Choroid plexus epithelial cell (primary cell): ENCODE results near the gene ABHD8.
A peak's percentile ranks its signal among the peaks of the same experiment; 100 is the strongest.

Experiments used
- DNase-seq: peaks from one replicate; pipeline ENCODE4 v3.0.0-alpha.2; 2010; ENCODE audit warnings: low read depth
- H3K4me3 ChIP-seq: 2 replicates; pipeline ENCODE4 v1.5.1; 2011; ENCODE audit warnings: low read depth, mild to moderate bottlenecking, control low read depth, low read length, moderate library complexity
- CTCF ChIP-seq: conservative IDR thresholded peaks from 2 replicates; pipeline ENCODE4 v1.5.1; 2011; ENCODE audit warnings: low read depth, mild to moderate bottlenecking, control low read depth, inconsistent platforms, low read length, moderate library complexity

ABHD8 gene

GRCh38 chr19:17260842-17261325 is 42.3 kb downstream of the ABHD8 start:
- peak; percentile 89 for TF ChIP-seq CTCF
- peak; percentile 78 for DNase-seq
- no peak overlapping the region for H3K4me3 ChIP-seq

- H3K4me3 ChIP-seq = no peak overlapping the region
- no peak for DNase-seq
- no peak for TF ChIP-seq CTCF
Measured at GRCh38 chr19:17259934-17260333, 43.3 kb downstream of the ABHD8 start.

- TF ChIP-seq CTCF = no peak
- no peak overlapping the region for H3K4me3 ChIP-seq
- DNase-seq = peak; percentile 47
Measured at GRCh38 chr19:17259118-17259780, 44.0 kb downstream of the ABHD8 start.

- no peak overlapping the region for H3K4me3 ChIP-seq
- no peak for DNase-seq
- no peak for TF ChIP-seq CTCF
Measured at GRCh38 chr19:17256130-17256529, 47.1 kb downstream of the ABHD8 start.

GRCh38 chr19:17255150-17255621 is 48.0 kb downstream of the ABHD8 start:
- TF ChIP-seq CTCF = no peak

GRCh38 chr19:17254636-17255035 is 48.6 kb downstream of the ABHD8 start:
- no peak overlapping the region for H3K4me3 ChIP-seq
- DNase-seq = no peak
- no peak for TF ChIP-seq CTCF

More at GRCh38 chr19:17255150-17255621, 48.0 kb downstream of the ABHD8 start:
- H3K4me3 ChIP-seq = no peak overlapping the region
- DNase-seq = peak; percentile 68
